HL-60 (cell line): ENCODE data around the gene ZNF648.

Experiments
- DNase-seq, 2 experiments: peaks; one replicate each; pipeline ENCODE4 v3.0.0-alpha.2; 2010 to 2020; ENCODE audit warnings: low read depth in 1 of 2, low spot score in 1 of 2
- H3K27ac ChIP-seq: fragments of 250-450 bp; sonication (Bioruptor Pico); replicated peaks from 2 replicates; pipeline ENCODE4 v1.5.1; 2020; ENCODE audit warnings: mild to moderate bottlenecking, moderate library complexity
- H3K27me3 ChIP-seq: fragments of 250-450 bp; sonication (Bioruptor Pico); 2 replicates; pipeline ENCODE4 v1.5.1; 2021; ENCODE audit warnings: mild to moderate bottlenecking, moderate library complexity; ENCODE audit not compliant: insufficient read depth, poor library complexity, severe bottlenecking
- H3K4me3 ChIP-seq: replicated peaks from 2 replicates; pipeline ENCODE4 v1.5.1; 2011; ENCODE audit warnings: mild to moderate bottlenecking, control low read depth, low read length; ENCODE audit not compliant: insufficient read depth
- GABPA ChIP-seq: IDR thresholded peaks from 2 replicates; pipeline ENCODE4 v1.6.1; 2012; ENCODE audit warnings: low read depth
- POLR2AphosphoS5 ChIP-seq: IDR thresholded peaks from 2 replicates; pipeline ENCODE4 v1.6.1; 2012; ENCODE audit warnings: low read depth
- SPI1 ChIP-seq: IDR thresholded peaks from 2 replicates; pipeline ENCODE4 v1.6.1; 2012; ENCODE audit warnings: low read depth, mild to moderate bottlenecking, borderline replicate concordance
- TF ChIP-seq, protein P1 (sequence below): IDR thresholded peaks from 2 replicates; pipeline ENCODE4 v1.6.1; 2012; ENCODE audit warnings: low read depth; ENCODE audit not compliant: insufficient replicate concordance
- TF ChIP-seq, protein P2 (sequence below): IDR thresholded peaks from one replicate; pipeline ENCODE4 v1.5.1; 2011; ENCODE audit warnings: low read length, control low read depth, inconsistent platforms; ENCODE audit not compliant: insufficient read depth

Gene ZNF648

DNA sequence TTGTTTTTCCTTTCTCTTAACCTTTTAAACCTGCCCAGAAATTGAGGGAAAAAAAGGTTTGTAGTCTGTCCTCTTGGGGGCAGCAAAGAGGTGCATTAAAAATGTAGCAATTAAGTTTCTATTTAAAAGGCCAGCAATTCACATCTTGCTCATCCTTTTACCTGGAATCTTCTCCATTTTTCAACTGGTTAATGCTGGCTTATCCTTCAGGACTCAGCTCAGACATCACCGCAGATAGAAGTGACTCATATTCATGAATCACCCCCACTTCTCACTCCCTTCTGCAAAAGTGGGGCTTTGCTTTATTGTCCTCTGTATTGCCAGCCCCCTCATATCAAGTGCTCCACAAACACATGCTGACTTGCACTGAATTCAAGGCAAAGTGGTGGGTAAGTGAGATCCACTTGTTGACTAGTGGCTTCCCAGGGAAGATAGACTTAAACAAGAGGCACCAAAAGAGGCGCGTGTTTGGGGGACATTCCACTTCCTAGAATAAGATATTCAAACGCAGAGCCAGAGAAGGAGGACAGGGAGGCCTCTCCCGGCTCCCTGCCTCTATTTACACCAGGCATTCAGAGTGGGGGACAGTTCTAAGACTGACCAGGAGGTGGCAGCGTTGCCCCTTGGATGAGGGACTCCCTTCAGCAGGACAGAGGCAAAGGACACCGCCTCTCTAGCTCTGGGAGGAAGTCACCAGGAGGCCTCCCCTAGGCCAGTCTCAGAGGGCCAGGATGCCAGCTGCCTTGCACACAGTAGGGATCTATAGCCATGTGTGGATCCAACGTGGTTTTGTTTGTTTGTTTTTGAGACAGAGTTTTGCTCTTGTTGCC, 23.2 kb upstream of the ZNF648 start:
- peak; percentile 64 to 89 for DNase-seq
- TF ChIP-seq SPI1 = peak; percentile 90
- TF ChIP-seq, protein P1, sequence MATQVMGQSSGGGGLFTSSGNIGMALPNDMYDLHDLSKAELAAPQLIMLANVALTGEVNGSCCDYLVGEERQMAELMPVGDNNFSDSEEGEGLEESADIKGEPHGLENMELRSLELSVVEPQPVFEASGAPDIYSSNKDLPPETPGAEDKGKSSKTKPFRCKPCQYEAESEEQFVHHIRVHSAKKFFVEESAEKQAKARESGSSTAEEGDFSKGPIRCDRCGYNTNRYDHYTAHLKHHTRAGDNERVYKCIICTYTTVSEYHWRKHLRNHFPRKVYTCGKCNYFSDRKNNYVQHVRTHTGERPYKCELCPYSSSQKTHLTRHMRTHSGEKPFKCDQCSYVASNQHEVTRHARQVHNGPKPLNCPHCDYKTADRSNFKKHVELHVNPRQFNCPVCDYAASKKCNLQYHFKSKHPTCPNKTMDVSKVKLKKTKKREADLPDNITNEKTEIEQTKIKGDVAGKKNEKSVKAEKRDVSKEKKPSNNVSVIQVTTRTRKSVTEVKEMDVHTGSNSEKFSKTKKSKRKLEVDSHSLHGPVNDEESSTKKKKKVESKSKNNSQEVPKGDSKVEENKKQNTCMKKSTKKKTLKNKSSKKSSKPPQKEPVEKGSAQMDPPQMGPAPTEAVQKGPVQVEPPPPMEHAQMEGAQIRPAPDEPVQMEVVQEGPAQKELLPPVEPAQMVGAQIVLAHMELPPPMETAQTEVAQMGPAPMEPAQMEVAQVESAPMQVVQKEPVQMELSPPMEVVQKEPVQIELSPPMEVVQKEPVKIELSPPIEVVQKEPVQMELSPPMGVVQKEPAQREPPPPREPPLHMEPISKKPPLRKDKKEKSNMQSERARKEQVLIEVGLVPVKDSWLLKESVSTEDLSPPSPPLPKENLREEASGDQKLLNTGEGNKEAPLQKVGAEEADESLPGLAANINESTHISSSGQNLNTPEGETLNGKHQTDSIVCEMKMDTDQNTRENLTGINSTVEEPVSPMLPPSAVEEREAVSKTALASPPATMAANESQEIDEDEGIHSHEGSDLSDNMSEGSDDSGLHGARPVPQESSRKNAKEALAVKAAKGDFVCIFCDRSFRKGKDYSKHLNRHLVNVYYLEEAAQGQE = no peak
- TF ChIP-seq, protein P2, sequence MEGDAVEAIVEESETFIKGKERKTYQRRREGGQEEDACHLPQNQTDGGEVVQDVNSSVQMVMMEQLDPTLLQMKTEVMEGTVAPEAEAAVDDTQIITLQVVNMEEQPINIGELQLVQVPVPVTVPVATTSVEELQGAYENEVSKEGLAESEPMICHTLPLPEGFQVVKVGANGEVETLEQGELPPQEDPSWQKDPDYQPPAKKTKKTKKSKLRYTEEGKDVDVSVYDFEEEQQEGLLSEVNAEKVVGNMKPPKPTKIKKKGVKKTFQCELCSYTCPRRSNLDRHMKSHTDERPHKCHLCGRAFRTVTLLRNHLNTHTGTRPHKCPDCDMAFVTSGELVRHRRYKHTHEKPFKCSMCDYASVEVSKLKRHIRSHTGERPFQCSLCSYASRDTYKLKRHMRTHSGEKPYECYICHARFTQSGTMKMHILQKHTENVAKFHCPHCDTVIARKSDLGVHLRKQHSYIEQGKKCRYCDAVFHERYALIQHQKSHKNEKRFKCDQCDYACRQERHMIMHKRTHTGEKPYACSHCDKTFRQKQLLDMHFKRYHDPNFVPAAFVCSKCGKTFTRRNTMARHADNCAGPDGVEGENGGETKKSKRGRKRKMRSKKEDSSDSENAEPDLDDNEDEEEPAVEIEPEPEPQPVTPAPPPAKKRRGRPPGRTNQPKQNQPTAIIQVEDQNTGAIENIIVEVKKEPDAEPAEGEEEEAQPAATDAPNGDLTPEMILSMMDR = peak; percentile 74
- no peak for TF ChIP-seq GABPA
- no peak for TF ChIP-seq POLR2AphosphoS5
- Histone ChIP-seq H3K4me3 (no peak overlapping the region), H3K27me3 (no peaks in the 10 kb centered on the region), H3K27ac (peak overlapping the region; percentile 21)

DNA sequence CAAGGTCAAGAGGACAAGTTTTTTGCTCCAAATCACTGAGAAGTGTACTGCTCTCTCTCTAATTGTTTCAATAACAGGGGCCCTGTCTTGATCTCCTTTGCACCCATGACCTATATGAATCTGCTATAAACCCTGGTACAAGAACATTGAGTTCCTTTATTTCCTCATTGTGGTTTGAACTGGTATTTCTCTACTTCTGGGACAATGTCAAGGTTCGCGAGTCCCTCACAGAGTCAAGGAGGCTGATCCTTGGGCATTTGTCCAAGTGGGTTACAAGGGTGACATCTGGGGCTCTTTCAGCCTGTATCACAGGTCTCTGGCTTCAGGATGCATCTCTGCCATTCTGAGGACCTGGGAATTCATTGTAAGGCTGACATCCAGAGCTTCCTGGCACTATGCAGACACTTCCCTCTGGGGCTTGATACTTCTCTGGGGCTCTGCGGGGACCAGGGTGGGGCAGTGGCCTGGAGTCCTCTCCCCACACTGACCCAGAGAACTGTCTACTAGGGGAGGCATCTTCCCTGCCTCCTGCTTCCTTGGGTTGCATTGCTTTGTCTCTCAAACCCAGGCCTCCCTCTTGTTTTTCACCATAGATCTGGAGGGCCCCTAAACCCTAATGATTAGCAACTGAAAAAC, 22.5 kb upstream of the ZNF648 start:
- no peak overlapping the region for H3K4me3 ChIP-seq
- no peaks in the 10 kb centered on the region for H3K27me3 ChIP-seq
- peak in 1 of 2 experiments; percentile 30 for DNase-seq
- no peak overlapping the region; the same call in 1 of the 2 replicates for H3K27ac ChIP-seq
- TF ChIP-seq, protein P2 = no peak
- peak; percentile 36; the same call in 1 of the 2 replicates for TF ChIP-seq SPI1

DNA sequence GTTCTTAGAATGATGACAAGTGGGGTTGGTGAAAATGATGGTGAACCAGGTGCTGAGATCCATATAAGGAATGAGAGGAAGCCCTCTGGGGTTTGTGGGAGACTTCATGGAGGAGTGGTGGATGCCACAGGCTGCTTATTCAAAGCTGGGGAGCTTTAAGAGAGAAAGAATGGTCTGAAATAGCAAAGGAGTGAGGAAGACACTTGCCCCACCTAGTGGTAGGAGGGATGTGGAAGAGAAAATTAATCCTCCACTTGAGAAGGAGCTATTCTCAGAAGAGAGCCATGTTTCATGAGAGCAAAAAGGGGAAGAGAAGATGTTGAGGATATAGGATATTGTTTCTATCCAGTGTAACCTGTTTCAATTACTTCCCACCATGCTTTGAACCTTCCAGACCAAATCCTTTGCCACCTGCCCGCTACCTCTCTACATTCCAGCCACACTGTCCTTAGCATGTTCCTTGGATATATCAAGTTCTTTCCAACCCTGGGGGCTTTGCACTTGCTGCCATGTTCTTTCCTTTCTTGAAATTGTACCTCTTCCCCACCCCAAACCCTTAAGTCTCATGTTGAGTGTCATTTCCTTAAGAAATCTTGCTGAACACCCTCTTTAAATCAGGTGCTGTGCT, 19.6 kb upstream of the ZNF648 start:
- H3K4me3 ChIP-seq = no peak overlapping the region
- peak; percentile 28 to 64 for DNase-seq
- TF ChIP-seq SPI1 (peak; percentile 90), POLR2AphosphoS5 (no peak), GABPA (no peak)
- TF ChIP-seq, protein P2 = peak; percentile 29
- no peak overlapping the region for H3K27ac ChIP-seq
- no peaks in the 10 kb centered on the region for H3K27me3 ChIP-seq

DNA sequence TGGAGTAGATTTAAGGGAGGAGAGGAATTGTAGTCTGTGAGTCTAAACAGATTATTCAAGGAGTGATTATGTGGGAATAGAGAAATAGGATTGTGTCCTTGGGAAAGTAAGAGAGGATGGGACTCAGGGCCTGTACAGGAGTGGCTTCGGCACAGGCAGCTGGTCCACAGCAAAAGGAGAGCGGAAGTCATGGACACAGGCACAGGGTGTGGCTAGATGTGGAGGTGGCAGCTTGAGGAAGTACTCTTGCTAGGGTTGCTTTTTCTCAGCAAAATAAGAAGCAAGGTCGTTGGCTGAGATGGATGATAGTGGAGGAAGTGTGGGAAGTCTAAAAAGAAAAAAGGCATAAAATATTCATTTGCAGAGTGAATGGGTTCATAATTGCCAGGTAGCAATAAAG, 18.5 kb upstream of the ZNF648 start:
- peak in 1 of 2 experiments; percentile 54 for DNase-seq
- Histone ChIP-seq H3K27me3 (no peaks in the 10 kb centered on the region), H3K4me3 (no peak overlapping the region), H3K27ac (no peak overlapping the region)
- TF ChIP-seq SPI1 (peak; percentile 13; the same call in 1 of the 2 replicates), POLR2AphosphoS5 (no peak)
